GM12878 (cell line): ENCODE measurements around the gene CD3D. TPM values are rescaled to one million over a fixed set of nuclear protein-coding genes. Genes with fewer than 3 reads are reported as not detected.

ENCODE experiments used
- ATAC-seq: fragments of 200-7000 bp; cut with Tn5 transposase; 3 replicates; pipeline ENCODE4 v1.9.1; 2020; ENCODE audit warnings: mild to moderate bottlenecking, moderate library complexity
- BruUV-seq: library from RNA; stranded (reverse); fragments of 400-500 nt; replicated peaks from 2 replicates; lab custom pipeline; 2021; lab: Mats Ljungman, UMichigan
- CTCF ChIA-PET: fragments of 300-600 bp; sonication (Branson Sonifier 250); formaldehyde crosslinking; extraction: SDS; loops from one replicate; lab custom pipeline; 2021; ENCODE audit warnings: inconsistent platforms; lab: Yijun Ruan, JAX
- POLR2A ChIA-PET: fragments of 350-600 bp; formaldehyde crosslinking; extraction: SDS; loops from one replicate; lab custom pipeline; 2021; ENCODE audit warnings: inconsistent platforms; lab: Charles Lee
- RAD21 ChIA-PET: fragments of 300-600 bp; sonication (Branson Sonifier 250); formaldehyde crosslinking; loops from one replicate; lab custom pipeline; 2023; ENCODE audit warnings: antibody characterized with exemption; ENCODE audit not compliant: unreplicated experiment; lab: Charles Lee
- SMC1A ChIA-PET: fragments of 300-600 bp; sonication (Branson Sonifier 250); formaldehyde crosslinking; loops from one replicate; lab custom pipeline; 2023; ENCODE audit not compliant: unreplicated experiment, uncharacterized antibody; lab: Charles Lee
- DNase-seq: peaks from one replicate; pipeline ENCODE4 v3.0.0-alpha.2; 2011; ENCODE audit warnings: low read depth, low spot score
- FAIRE-seq: peaks from 3 replicates; lab custom pipeline; 2011; peaks lifted over from hg19 to GRCh38; lab: Jason Lieb, UNC
- H2AFZ ChIP-seq: 2 replicates; pipeline ENCODE4 v1.6.0; 2011; ENCODE audit warnings: low read depth, low read length, control low read depth; ENCODE audit not compliant: control insufficient read depth
- H3K27ac ChIP-seq: 2 replicates; pipeline ENCODE4 v1.5.1; 2011; ENCODE audit warnings: control low read depth; ENCODE audit not compliant: control insufficient read depth, insufficient read depth
- H3K27me3 ChIP-seq, 2 experiments: replicated peaks in 1 of 2; 2 replicates each; pipeline versions ENCODE4 v1.6.0 to v1.6.1; 2011; ENCODE audit warnings: low read length in 1 of 2; ENCODE audit not compliant: control insufficient read depth in 2 of 2, insufficient read depth in 2 of 2
- H3K36me3 ChIP-seq, 2 experiments: 2 replicates each; pipeline ENCODE4 v1.5.1; 2011; ENCODE audit warnings: low read length in 1 of 2; ENCODE audit not compliant: control insufficient read depth in 2 of 2, insufficient read depth in 2 of 2
- H3K4me1 ChIP-seq: 2 replicates; pipeline ENCODE4 v1.6.1; 2011; ENCODE audit warnings: mild to moderate bottlenecking, low read length, moderate library complexity, mixed read lengths; ENCODE audit not compliant: control insufficient read depth, insufficient read depth
- H3K4me2 ChIP-seq: 2 replicates; pipeline ENCODE4 v1.6.0; 2011; ENCODE audit warnings: control low read depth; ENCODE audit not compliant: control insufficient read depth, insufficient read depth
- H3K4me3 ChIP-seq: fragments of 200-600 bp; sonication (generic); 2 replicates; pipeline ENCODE4 v1.5.1; 2016
- H3K79me2 ChIP-seq: 2 replicates; pipeline ENCODE4 v1.6.0; 2011; ENCODE audit warnings: low read length; ENCODE audit not compliant: control insufficient read depth, insufficient read depth
- H3K9ac ChIP-seq: 2 replicates; pipeline ENCODE4 v1.8.0; 2011; ENCODE audit warnings: low read length, control low read depth, mixed read lengths; ENCODE audit not compliant: control insufficient read depth, insufficient read depth
- H3K9me3 ChIP-seq: replicated peaks from 3 replicates; pipeline ENCODE4 v1.5.1; 2011; ENCODE audit warnings: mild to moderate bottlenecking, low read length; ENCODE audit not compliant: control insufficient read depth, insufficient read depth
- H4K20me1 ChIP-seq: 2 replicates; pipeline ENCODE4 v1.6.0; 2011; ENCODE audit not compliant: control insufficient read depth, insufficient read depth
- MTA3 ChIP-seq: IDR thresholded peaks from 2 replicates; pipeline ENCODE4 v1.6.1; 2012; ENCODE audit warnings: low read length, inconsistent platforms, borderline replicate concordance
- MXI1 ChIP-seq: fragments of 150-350 bp; IDR thresholded peaks from 2 replicates; pipeline ENCODE4 v1.6.1; 2011; ENCODE audit warnings: low read depth, mild to moderate bottlenecking, inconsistent platforms, low read length, improper control_type of control experiment
- SPI1 ChIP-seq: IDR thresholded peaks from 2 replicates; pipeline ENCODE4 v1.6.1; 2011; ENCODE audit warnings: low read depth, mild to moderate bottlenecking, low read length, moderate library complexity, borderline replicate concordance; ENCODE audit not compliant: insufficient read depth
- SRF ChIP-seq, 2 experiments: IDR thresholded peaks; 2 replicates each; pipeline ENCODE4 v1.6.1; 2011; ENCODE audit warnings: low read depth in 2 of 2, low read length in 2 of 2, mild to moderate bottlenecking in 1 of 2, moderate library complexity in 1 of 2
- WGBS: methylation state at CpG from one replicate; pipeline ENCODE4 v1.1.6; 2016; ENCODE audit warnings: low lambda C conversion rate; ENCODE audit not compliant: insufficient replicate concordance, insufficient coverage; ENCODE audit errors: missing lambda C conversion rate; 5-methylcytosine and 5-hydroxymethylcytosine counted together
- in situ Hi-C: fragments of 300-500 bp; cut with MboI; formaldehyde crosslinking; loops from 9 replicates; pipeline ENCODE4 v1.14.3; 2018; ENCODE audit warnings: mixed read lengths
- intact Hi-C: fragments of 100-400 bp; cut with micrococcal nuclease; formaldehyde crosslinking; loops from one replicate; pipeline ENCODE4 v1.14.2; 2022; ENCODE audit not compliant: unreplicated experiment
- polyA plus RNA-seq, 11 experiments: library from polyadenylated mRNA; depleted of rRNA in 4 of 11; unstranded in 6 of 11; stranded (reverse) in 5 of 11; fragments of >200 nt; fragmentation: Nextera tagmentation in 4 of 11; fragmentation: Illumina TruSeq in 1 of 11; extraction: Ambion mirVana in 4 of 11; extraction: Trizol in 1 of 11; gene quantifications; 1 replicate in 1 of 11; 2 replicates in 10 of 11; pipeline versions ENCODE4 v1.2.1 to v1.2.3, GENCODE V29; 2011 to 2016; ENCODE audit warnings: inconsistent platforms in 2 of 11, missing spikeins in 2 of 11, low read depth in 1 of 11
- total RNA-seq, 4 experiments: library from RNA; depleted of rRNA in 3 of 4; stranded (reverse); fragments of >200 nt in 3 of 4; fragmentation: Illumina TruSeq in 1 of 4; extraction: Trizol in 1 of 4; gene quantifications; 2 replicates each; pipeline versions ENCODE4 v1.2.1 to v1.2.3, GENCODE V29; 2013 to 2021
- TF ChIP-seq, protein P1 (sequence below): fragments of 450-650 bp; IDR thresholded peaks from 2 replicates; pipeline ENCODE4 v1.6.1; 2017; ENCODE audit warnings: mild to moderate bottlenecking, moderate library complexity

Gene CD3D
- total and polyA plus RNA-seq, 10 of the 15 experiments (the other 5 are each of a cell fraction or from before 2014, with no cell fraction given) = 0.13 to 0.69 (median 0.29) TPM; not detected in 6

DNA sequence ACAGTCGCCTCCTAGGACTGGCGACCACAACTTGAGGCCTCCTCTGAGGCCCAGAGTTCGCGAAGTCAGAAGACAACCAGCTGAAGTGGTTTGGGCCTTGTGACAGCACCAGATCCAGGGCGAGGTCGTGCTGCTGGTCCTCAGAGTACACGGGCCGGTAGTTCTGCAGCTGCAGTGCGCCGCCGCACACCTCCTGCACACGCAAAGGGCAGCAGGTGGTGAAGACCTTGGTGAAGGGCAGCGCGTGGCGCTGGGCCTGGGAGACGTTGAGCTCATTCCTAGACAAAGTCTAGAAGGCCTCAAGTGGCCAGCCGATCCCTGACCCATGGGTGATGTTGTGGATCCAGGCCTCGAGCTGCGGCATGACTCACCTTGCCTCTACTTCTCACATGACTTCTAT lies 19.8 kb downstream of the CD3D start (continued):
- TF ChIP-seq MXI1 (no peak), MTA3 (no peak)
- TF ChIP-seq, all 136 proteins: peak for 0

DNA sequence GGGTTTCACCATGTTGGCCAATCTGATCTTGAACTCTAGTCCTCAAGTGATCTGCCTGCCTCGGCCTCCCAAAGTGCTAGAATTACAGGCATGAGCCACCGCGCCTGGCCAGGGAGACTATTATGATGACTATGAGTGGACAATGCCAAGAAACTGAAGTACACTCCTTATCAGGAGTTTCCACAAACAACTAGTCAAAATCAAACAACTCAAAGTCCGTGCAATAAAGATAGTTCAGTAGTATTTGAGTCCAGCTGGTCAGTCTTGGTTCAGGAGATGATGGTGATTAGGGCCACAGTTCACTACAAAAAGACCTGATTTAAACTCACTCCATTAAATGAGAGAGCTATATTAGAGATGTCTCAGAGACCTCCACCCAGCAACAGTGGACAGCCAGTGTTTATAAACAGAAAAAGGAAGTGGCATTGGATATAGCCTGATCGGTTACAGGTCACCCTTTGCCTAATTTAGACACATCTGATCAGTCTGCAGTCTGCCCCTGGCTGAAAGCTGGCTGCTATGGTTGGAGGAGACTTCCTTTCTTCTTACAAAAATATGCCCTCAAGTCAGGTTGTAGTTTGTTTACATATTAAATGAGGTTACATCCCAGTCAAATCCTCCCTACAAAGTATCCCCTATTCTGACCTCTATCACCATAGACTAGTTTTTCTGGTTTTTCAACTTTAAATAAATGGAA lies 21.0 kb downstream of the CD3D start:
- ATAC-seq (peak; percentile 57), FAIRE-seq (no peak), DNase-seq (no peak)
- TF ChIP-seq, protein P1, sequence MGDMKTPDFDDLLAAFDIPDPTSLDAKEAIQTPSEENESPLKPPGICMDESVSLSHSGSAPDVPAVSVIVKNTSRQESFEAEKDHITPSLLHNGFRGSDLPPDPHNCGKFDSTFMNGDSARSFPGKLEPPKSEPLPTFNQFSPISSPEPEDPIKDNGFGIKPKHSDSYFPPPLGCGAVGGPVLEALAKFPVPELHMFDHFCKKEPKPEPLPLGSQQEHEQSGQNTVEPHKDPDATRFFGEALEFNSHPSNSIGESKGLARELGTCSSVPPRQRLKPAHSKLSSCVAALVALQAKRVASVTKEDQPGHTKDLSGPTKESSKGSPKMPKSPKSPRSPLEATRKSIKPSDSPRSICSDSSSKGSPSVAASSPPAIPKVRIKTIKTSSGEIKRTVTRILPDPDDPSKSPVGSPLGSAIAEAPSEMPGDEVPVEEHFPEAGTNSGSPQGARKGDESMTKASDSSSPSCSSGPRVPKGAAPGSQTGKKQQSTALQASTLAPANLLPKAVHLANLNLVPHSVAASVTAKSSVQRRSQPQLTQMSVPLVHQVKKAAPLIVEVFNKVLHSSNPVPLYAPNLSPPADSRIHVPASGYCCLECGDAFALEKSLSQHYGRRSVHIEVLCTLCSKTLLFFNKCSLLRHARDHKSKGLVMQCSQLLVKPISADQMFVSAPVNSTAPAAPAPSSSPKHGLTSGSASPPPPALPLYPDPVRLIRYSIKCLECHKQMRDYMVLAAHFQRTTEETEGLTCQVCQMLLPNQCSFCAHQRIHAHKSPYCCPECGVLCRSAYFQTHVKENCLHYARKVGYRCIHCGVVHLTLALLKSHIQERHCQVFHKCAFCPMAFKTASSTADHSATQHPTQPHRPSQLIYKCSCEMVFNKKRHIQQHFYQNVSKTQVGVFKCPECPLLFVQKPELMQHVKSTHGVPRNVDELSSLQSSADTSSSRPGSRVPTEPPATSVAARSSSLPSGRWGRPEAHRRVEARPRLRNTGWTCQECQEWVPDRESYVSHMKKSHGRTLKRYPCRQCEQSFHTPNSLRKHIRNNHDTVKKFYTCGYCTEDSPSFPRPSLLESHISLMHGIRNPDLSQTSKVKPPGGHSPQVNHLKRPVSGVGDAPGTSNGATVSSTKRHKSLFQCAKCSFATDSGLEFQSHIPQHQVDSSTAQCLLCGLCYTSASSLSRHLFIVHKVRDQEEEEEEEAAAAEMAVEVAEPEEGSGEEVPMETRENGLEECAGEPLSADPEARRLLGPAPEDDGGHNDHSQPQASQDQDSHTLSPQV = no peak
- TF ChIP-seq SRF (IDR thresholded peaks at IDR 0.05; ENCODE audit: low read depth in 2 of 2, low read length in 2 of 2) (0 out of 4 replicates have a peak, but pooled peaks of 1 of the 2 experiments have one; percentile 42), SPI1 (peak; percentile 78)
- ChIA-PET SMC1A (interaction anchor here (0.5 kb wide), 1 partner anchor 291 kb away, joined by 3 read pairs; no protein-coding TSS in a partner anchor), CTCF (interaction anchor here (1.3 kb wide), 1 partner anchor 26 kb away, joined by 6 read pairs; no protein-coding TSS in a partner anchor), POLR2A (no interaction called here), RAD21 (no interaction called here)
- intact Hi-C loops (no loop called here), in situ Hi-C loops (no loop called here)
- Histone ChIP-seq H3K27me3 (no peaks in the 10 kb centered on the region), H3K36me3 (no peaks in the 10 kb centered on the region), H3K27ac (no peak overlapping the region), H4K20me1 (no peaks in the 10 kb centered on the region), H3K4me1 (peaks cover 24% of the 10 kb centered on the region), H3K79me2 (no peaks in the 10 kb centered on the region), H2AFZ (peak overlapping the region; percentile 10; the same call in 1 of the 2 replicates), H3K4me3 (no peak overlapping the region), H3K4me2 (no peak overlapping the region), H3K9ac (no peak overlapping the region), H3K9me3 (no peaks in the 10 kb centered on the region)
- 47% methylated on average over 5 of the region's 5 CpGs for WGBS
- BruUV-seq = no TSS peak
